Skin epidermis (tissue), 12 donors: ENCODE data around the gene SLC27A1.
"Not testable (repeated sequence)": the region's sequence is repeated elsewhere in the genome, so short reads cannot be mapped to it uniquely, and the experiment has no call there.

Experiments used
- H3K27ac ChIP-seq, 21 experiments: fragments of 200-600 bp; sonication (generic) in 11 of 21; one replicate each; pipeline ENCODE4 v1.5.0; 2020; ENCODE audit warnings: mild to moderate bottlenecking in 3 of 21, inconsistent platforms in 2 of 21, moderate library complexity in 2 of 21
- H3K4me3 ChIP-seq, 7 experiments: fragments of 200-600 bp; sonication (generic) in 2 of 7; one replicate each; pipeline ENCODE4 v1.5.0; 2020; ENCODE audit warnings: inconsistent platforms in 2 of 7, mild to moderate bottlenecking in 2 of 7, moderate library complexity in 1 of 7

Gene SLC27A1

DNA sequence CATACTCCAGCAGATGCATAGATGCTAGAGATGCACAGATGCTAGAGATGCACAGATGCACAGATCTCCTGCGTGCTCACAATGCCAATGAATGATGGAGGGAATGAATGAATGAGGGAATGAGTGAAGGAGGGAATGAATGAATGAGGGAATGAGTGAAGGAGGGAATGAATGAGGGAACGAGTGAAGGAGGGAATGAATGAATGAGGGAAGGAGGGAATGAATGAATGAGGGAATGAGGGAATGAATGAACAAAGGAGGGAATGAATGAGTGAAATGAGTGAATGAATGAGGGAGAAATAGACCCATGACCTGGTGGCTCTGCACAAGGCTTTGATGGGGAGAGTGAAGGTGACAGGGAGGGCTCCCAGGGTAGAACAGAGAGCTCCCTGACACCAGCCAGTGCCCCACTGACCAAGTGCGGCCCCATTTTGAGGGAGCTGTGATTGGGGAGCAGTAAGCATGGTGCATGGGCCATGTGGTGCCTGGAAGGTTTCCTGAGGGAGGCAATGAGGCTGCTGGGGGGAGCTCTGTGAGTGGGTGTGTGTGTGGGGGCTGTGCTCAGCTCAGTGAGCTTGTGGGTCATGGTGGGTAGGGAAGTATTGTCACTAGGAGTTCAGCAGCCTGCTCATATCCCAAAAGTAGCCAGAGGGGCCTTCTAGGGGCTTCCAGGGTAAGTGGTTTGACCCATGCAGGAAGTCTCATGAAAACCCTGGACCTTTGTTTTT is 12.7 kb downstream of the SLC27A1 start:
- H3K4me3 ChIP-seq: no peak overlapping the region
- no peak overlapping the region for H3K27ac ChIP-seq

DNA sequence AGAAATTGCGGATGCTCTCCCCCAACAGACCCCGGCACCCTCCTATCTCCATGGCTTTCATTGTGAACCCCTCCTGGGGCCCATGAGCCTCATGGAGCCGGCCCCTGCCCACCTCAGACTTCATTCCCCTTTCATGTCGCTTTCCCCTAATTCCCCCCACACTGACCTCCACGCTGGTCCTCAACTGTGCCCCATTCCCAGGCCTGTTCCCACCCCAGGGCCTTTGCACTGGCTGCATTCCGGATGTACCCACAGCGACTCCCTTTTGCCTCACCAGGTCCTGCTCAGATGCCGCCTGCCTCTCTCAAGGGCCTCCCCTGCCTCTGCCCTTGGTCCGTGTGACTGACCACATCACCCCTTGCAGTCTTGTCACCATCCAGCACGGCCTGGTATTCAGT is 13.3 kb downstream of the SLC27A1 start:
- Histone ChIP-seq H3K4me3 (no peak overlapping the region), H3K27ac (no peak overlapping the region)

DNA sequence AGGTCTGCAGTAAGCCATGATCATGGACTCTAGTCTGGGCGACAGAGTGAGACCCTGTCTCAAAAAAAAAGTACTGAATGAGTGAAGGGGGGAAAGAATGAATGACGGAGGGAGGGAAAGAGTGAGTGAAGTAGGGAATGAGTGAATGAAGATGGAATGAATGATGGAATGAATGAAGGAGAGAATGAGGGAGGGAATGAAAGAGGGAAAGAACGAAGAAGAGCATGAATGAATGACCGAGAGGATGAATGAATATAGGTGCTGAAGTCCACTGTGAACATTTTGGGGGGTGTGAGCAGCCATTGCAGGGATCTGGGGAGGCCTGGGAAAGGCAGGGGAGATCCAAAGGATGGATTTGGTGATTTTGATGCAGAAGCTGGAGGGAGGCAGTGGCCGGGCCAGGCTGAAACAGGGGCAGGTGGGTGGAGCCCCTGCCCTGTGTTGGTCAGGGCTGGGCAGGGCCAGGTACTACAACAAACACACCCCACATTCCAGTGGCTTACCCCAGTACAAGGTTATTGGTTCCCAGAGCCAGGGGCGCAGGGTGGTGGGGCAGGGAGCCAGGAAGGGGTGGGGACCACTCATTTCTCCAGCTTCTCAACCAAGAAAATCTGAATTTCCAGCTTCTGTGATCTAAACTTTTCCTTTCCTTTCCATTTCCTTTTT is 14.3 kb downstream of the SLC27A1 start:
- H3K27ac ChIP-seq: peak overlapping the region in 1 of 21 experiments; percentile 8
- H3K4me3 ChIP-seq: no peak overlapping the region

DNA sequence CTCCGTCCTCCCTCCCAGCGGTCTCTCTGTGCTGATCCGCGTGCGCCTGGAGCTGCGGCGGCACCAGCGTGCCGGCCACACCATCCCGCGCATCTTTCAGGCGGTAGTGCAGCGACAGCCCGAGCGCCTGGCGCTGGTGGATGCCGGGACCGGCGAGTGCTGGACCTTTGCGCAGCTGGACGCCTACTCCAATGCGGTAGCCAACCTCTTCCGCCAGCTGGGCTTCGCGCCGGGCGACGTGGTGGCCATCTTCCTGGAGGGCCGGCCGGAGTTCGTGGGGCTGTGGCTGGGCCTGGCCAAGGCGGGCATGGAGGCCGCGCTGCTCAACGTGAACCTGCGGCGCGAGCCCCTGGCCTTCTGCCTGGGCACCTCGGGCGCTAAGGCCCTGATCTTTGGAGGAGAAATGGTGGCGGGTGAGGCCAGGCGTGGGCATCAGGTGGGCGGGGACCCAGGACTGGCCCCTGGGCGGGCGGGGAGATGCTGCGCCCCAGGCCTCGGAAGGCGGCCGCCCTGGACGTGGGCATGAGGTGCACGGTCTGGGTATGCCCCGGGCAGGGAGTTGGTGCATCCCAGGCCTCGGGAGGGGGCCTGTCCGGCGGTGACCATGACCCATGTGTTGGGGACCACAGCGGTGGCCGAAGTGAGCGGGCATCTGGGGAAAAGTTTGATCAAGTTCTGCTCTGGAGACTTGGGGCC is 16.4 kb downstream of the SLC27A1 start:
- Histone ChIP-seq H3K27ac (peak overlapping the region in 1 of 21 experiments; percentile 30), H3K4me3 (no peak overlapping the region)

DNA sequence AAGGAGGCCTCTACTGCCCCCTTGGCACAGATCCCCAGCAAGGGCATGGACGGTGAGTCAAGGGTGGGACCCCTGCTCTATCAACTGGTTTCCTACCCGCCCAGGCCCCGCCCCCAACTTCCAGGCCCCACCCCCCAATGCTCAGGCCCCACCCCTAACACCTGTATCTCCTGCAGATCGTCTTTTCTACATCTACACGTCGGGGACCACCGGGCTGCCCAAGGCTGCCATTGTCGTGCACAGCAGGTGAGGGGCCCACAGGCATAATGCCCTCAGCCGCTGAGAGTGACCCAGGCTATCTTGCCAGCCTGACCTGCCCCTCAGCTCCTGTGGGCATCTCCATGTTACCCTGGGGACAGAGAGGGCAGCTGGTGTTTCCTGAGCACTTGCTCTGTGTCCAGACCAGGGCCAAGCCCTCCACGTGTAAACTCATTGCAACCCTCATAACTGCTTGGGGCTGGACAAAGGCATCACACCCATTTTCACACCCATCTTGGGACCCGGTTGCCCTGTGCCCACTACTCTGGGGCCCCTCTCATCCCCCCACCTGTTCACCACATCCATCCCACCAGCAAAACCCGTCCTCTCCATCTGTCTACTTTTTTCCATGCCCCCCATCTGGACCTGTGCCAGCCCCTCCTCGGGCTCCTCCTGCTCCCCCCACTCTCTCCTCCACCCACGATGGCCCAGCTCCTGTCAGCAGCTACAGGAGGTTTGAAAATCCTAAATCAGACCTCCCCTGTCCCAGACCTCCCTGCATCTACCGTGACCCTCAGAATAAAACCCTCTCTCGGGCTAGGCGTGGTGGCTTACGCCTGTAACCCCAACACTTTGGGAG is 17.2 kb downstream of the SLC27A1 start:
- Histone ChIP-seq H3K4me3 (no peak overlapping the region), H3K27ac (peak overlapping the region in 5 of 21 experiments; percentile 30 to 70 (median 57))

DNA sequence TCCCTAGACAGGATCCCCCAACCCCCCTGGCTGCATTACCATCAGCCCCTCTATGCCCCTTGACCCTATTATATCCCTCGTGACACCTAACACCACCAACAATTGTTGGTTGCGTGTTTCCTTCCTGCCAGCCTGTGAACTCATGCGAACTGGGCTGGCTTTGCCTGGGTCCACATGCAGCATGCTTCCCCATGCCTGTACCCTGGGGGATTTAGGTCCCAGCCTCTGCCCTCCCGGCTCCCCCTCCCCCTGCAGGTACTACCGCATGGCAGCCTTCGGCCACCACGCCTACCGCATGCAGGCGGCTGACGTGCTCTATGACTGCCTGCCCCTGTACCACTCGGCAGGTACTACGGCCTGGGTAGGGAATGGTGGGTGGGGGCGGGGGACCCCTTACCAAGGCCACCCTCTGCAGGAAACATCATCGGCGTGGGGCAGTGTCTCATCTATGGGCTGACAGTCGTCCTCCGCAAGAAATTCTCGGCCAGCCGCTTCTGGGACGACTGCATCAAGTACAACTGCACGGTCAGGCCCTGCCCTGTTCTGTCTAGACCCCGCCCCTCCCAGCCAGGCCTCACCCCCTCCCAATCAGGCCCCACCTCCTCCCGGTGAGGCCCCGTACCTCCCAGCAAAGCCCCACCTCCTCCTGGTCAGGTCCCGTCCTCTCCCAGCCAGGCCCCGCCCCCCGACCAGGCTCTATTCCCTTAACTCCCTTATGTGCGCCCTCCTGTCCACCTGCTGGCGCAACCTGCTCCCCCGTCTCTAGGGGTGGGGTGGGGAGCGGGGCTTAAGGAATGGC is 18.5 kb downstream of the SLC27A1 start:
- Histone ChIP-seq H3K4me3 (peak overlapping the region in 2 of 7 experiments; percentile 3 to 17), H3K27ac (peak overlapping the region in 14 of 21 experiments; percentile 5 to 70 (median 48))

DNA sequence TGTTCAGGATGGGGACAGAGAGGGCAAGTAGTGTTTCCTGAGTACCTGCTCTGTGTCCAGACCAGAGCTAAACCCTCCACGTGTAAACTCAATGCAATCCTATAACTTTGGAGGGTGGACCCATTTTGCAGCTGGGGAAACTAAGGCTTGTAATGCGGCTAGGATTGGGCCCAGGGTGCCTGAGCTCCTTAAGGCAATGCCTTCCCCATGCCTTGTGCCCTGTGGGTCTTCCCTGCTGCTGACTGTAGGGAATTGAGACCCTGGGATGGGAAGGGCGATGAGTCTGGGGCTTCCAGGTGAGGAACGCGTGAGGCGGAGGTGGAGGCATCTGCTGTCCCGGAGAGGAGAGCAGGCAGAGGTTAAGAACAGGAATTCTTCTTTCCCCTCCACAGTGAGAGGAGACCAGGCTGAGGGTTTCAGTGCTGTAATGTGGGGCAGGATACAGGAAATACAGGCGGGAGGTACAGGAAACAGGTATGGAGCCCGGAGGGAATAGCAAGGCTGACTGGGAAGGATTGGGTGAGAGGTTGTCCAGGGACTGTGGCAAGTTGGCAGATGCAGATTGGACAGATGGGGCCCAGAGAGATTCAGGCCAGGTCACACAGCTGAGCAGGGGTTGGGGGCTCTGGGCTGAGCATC is 19.2 kb downstream of the SLC27A1 start:
- Histone ChIP-seq H3K27ac (peak overlapping the region in 12 of 21 experiments; percentile 29 to 70 (median 48)), H3K4me3 (no peak overlapping the region)

DNA sequence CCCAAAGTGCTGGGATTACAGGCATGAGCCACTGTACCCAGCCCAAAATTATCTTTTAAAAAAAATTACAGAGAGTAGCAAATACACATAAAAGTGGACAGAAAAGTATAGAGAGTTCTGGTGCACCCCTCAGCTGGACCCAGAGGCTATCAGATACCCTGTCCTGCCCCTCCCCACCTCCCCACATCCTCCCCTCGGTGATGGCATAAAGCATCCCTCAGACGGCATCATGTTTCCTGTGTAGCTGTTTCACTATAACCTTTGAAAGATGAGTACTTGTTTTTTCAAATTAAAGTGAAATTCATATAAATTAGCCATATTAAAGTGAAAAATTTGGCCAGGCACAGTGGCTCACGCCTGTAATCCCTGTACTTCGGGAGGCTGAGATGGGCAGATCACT is 20.1 kb downstream of the SLC27A1 start:
- Histone ChIP-seq H3K4me3 (no peak overlapping the region), H3K27ac (peak overlapping the region in 9 of 21 experiments; percentile 2 to 64 (median 33))

DNA sequence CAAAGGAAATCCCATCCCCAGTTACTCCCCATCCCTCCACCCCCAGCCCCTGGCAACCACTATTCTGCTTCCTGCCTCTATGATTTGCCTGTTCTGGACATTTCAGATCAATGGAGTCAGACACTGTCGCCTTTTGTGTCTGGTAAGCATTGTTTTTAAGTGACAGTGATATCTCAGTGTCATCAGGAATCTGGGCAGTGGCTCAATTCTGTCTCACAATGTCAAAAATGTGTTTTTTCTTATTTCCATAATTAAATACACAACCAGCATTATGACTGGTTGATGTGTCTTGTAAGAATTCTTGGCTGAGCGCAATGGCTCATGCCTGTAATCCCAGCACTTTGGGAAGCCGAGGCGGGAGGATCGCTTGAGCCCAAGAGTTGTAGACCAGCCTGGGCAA is 21.0 kb downstream of the SLC27A1 start:
- H3K4me3 ChIP-seq: no peak overlapping the region
- peak overlapping the region in 7 of 21 experiments; percentile 2 to 64 (median 49) for H3K27ac ChIP-seq

DNA sequence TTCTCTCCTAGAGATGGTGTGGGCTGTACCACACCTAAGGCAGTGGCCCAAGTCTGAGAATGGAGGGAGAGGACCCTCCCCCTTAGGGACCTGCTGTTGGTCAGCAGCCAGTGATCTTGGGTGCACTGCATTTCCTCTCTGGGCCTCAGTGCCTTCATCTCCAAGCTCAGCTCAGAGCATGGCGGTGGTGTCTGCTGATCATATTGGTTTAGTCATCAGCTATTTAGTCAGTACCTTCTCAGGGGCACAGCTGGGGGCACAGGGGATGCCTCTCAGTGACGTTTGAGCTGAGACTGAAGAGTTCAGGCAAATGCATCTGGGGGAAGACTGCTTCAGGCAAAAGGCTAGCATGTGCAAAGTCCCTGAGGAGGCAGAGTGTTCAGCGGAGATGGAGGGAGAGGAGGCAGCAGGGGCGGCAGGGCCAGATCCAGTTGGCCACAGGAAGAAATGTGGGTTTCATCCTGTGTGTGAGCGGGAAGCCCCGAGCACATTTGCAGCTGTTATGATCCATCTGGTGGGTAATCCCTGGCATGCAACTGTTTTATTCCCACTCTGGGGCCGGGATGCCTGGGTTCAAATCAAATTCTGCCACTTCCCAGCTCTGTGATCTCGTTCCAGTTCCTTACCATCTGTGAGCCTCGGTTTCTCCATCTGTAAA is 25.4 kb downstream of the SLC27A1 start:
- H3K27ac ChIP-seq: no peak overlapping the region
- H3K4me3 ChIP-seq: no peak overlapping the region

DNA sequence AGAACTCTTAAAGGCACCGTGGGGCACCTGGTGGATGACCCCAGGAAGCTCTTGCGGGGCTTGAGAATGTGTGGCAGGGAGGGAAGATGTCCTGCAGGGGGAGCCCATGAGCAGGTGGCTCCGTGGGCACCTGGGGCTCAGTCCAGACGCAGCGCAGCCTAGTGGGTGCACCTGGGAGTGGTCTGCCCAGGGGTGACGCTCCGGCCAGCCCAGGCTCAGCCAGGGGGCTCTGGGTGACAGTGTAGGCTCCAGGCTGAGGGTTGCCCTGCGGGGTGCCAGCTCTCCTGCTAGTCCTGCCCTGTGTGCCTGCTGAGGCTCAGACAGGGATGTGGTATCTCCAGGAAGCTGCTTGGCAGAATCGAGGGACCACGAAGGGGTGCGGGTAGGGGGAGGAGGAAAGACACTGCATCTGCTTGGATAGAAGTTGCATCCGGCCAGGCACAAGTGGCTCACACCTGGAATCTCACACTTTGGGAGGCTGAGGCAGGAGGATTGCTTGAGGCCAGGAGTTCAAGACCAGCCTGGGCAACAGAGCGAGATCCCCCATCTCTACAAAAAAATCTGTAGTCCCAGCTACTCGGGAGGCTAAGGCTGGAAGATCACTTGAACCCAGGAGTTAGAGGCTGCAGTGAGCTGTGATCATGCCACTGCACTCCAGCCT is 26.1 kb downstream of the SLC27A1 start:
- Histone ChIP-seq H3K4me3 (no peak overlapping the region), H3K27ac (no peak overlapping the region)

DNA sequence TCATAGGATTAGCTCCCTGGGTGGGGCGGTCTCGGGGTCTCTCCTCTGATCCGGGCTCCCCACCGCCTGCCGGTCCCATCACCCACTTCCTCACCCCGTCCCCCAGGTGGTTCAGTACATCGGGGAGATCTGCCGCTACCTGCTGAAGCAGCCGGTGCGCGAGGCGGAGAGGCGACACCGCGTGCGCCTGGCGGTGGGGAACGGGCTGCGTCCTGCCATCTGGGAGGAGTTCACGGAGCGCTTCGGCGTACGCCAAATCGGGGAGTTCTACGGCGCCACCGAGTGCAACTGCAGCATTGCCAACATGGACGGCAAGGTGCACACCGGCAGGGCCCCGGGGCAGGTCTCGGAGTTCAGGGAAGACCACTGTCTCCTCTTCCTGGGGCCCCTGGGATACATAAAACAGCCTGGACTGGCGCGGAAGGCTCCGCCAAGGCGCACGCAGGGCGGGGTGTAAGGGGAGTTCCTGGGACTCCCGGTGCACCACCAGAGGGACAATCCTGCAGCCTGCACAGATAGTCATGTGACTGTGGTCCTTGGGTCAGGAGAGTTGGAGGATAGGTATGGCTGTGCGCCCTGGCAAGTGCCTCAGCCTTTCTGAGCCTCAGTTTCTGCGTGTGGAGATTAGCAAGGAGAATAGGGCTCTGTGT is 26.9 kb downstream of the SLC27A1 start:
- H3K4me3 ChIP-seq: no peak overlapping the region
- peak overlapping the region in 1 of 21 experiments; percentile 19 for H3K27ac ChIP-seq

DNA sequence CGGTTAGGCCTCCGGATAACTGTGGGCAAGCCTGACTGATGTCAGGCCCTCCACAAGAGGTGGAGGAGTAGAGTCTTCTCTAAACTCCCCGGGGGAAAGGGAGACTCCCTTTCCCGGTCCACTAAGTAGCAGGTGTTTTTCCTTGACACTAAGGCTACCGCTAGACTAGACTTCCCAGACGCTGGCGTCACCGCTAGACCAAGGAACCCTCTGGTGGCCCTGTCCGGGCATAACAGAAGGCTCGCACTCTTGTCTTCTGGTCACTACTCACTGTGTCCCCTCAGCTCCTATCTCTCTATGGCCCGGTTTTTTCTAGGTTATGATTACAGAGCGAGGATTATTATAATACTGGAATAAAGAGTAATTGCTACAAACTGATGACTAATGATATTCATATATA is 28.7 kb downstream of the SLC27A1 start:
- peak overlapping the region in 1 of 21 experiments; percentile 47 for H3K27ac ChIP-seq
- not testable (repeated sequence) for H3K4me3 ChIP-seq

DNA sequence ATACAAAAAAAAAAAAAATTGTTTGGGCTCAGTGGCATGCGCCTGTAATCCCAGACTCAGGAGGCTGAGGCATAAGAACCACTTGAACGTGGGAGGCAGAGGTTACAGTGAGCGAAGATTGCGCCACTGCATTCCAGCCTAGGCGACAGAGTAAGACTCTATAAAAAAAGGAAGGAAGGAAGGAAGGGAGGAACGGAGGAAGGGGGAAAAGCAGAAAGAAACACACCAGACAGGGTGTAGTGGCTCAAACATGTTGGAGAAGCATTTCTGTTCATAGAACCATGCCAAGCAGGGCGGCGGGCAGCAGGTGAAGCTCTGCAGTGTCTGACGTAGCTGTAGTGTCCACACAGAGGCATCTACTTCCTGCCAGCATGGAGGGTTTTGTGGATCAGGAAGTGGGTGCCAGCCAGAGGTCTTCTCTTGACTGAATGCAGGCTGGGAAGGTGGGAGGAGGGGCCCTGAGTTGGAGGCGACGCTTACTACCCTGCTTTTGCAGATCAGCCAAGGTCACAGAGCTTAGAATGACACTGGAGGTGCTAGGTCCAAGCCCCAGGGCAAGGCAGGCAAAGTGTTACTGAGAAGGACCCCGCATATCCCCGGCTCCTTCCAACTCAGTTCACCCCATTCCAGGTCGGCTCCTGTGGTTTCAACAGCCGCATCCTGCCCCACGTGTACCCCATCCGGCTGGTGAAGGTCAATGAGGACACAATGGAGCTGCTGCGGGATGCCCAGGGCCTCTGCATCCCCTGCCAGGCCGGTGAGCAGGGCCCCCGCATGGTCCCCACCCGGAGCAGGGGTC is 29.5 kb downstream of the SLC27A1 start:
- H3K27ac ChIP-seq: peak overlapping the region in 15 of 21 experiments; percentile 13 to 73 (median 57)
- H3K4me3 ChIP-seq: no peak overlapping the region

DNA sequence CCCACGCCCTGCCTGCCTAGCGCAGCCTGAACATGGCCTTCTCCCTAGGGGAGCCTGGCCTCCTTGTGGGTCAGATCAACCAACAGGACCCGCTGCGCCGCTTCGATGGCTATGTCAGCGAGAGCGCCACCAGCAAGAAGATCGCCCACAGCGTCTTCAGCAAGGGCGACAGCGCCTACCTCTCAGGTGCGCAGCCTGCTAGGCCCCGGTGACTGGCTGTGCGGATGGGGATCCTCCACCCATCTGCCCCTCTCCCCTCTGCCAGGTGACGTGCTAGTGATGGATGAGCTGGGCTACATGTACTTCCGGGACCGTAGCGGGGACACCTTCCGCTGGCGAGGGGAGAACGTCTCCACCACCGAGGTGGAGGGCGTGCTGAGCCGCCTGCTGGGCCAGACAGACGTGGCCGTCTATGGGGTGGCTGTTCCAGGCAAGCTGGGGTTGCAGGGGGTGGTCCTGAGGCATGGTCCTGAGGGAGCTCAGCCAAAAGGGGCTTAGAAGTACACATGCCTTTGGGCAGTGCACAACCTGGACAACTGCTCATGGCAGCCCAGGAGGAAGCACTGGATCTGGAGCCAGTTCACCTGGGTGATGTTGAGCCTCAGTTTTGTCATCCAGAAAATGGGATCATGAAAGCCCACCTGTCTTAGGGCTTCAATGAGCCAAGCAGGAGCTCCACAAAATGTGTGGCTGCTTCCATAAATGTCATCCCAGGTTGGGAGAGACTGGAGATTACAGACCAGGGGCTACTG is 30.3 kb downstream of the SLC27A1 start:
- Histone ChIP-seq H3K4me3 (no peak overlapping the region), H3K27ac (peak overlapping the region in 12 of 21 experiments; percentile 13 to 73 (median 62))
